Activated T-helper 17 cell treated with anti-CD3 and anti-CD28 coated beads, Interleukin-2, amount 50 U/mL, for 72 hours (primary cell): ENCODE results near the gene FKBP5. TPM values are rescaled to one million over a fixed set of nuclear protein-coding genes. Genes with fewer than 3 reads are reported as not detected.
A peak's percentile ranks its signal among the peaks of the same experiment; 100 is the strongest.
"Not testable (repeated sequence)": the region's sequence is repeated elsewhere in the genome, so short reads cannot be mapped to it uniquely, and the experiment has no call there.

Source experiments
- ATAC-seq: fragments of 150-1000 bp; cut with Tn5 transposase; replicated peaks from 2 replicates; pipeline ENCODE4 v1.10.0; 2021; ENCODE audit warnings: mild to moderate bottlenecking, moderate library complexity
- H3K27ac Mint-ChIP-seq: one replicate; pipeline ENCODE4 v1.8.0; 2022; ENCODE audit warnings: mixed read lengths
- H3K27me3 Mint-ChIP-seq: one replicate; pipeline ENCODE4 v1.8.0; 2022; ENCODE audit warnings: mixed read lengths
- H3K36me3 Mint-ChIP-seq: one replicate; pipeline ENCODE4 v1.8.0; 2022; ENCODE audit warnings: low read depth, mild to moderate bottlenecking, mixed read lengths
- H3K4me1 Mint-ChIP-seq: one replicate; pipeline ENCODE4 v1.8.0; 2022; ENCODE audit warnings: mixed read lengths
- H3K4me3 Mint-ChIP-seq: one replicate; pipeline ENCODE4 v1.8.0; 2022; ENCODE audit warnings: mild to moderate bottlenecking, mixed read lengths
- H3K9me3 Mint-ChIP-seq: one replicate; pipeline ENCODE4 v1.8.0; 2022; ENCODE audit warnings: mixed read lengths
- total RNA-seq, 2 donors: library from RNA; stranded (reverse); gene quantifications; one replicate each; pipeline ENCODE4 v1.2.3, GENCODE V29; 2022

The FKBP5 gene
- total RNA-seq, 2 donors from 2014 or later: 39.9 to 101 TPM

DNA sequence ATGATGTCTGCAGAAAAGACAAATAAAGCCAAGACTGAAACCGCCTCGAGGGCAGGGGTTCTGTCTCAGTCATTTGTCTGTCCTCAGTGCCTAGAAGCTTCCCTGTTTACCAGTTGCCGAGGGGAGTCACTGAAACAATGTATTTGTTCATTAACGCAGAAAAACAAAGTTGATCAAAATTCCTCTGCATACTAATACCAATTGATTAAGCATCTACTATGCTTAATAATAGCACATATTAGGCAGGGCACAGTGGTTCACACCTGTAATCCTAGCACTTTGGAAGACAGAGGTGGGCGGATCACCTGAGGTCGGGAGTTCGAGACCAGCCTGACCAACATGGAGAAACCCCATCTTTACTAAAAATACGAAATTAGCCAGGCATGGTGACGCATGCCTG, 1.8 kb upstream of the FKBP5 start:
- Mint-ChIP-seq H3K4me1 (peaks cover 4% of the 10 kb centered on the region), H3K27me3 (no peaks in the 10 kb centered on the region), H3K4me3 (no peak overlapping the region), H3K36me3 (no peaks in the 10 kb centered on the region), H3K27ac (no peak overlapping the region), H3K9me3 (no peaks in the 10 kb centered on the region)
- no peak for ATAC-seq

- H3K4me3 Mint-ChIP-seq, H3K9me3 Mint-ChIP-seq, H3K27ac Mint-ChIP-seq, H3K36me3 Mint-ChIP-seq, H3K27me3 Mint-ChIP-seq, H3K4me1 Mint-ChIP-seq, ATAC-seq: not testable (repeated sequence)
Measured at GRCh38 chr6:35690006-35690405, 1.3 kb upstream of the FKBP5 start.

- H3K27ac Mint-ChIP-seq: peak overlapping the region; percentile 92
- ATAC-seq: peak; percentile 66
- no peaks in the 10 kb centered on the region for H3K27me3 Mint-ChIP-seq
- H3K4me1 Mint-ChIP-seq: peaks cover 4% of the 10 kb centered on the region
- H3K4me3 Mint-ChIP-seq: peak overlapping the region; percentile 92
- no peaks in the 10 kb centered on the region for H3K9me3 Mint-ChIP-seq
- peaks cover 13% of the 10 kb centered on the region for H3K36me3 Mint-ChIP-seq
Measured at GRCh38 chr6:35687658-35688604, 784 bp downstream of the FKBP5 start.

- peaks cover 22% of the 10 kb centered on the region for H3K36me3 Mint-ChIP-seq
- H3K4me3 Mint-ChIP-seq: peak overlapping the region; percentile 92
- no peaks in the 10 kb centered on the region for H3K27me3 Mint-ChIP-seq
- peak overlapping the region; percentile 92 for H3K27ac Mint-ChIP-seq
- ATAC-seq: no peak
- H3K9me3 Mint-ChIP-seq: no peaks in the 10 kb centered on the region
- H3K4me1 Mint-ChIP-seq: peaks cover 8% of the 10 kb centered on the region
Measured at GRCh38 chr6:35686873-35687555, 1.7 kb downstream of the FKBP5 start.

GRCh38 chr6:35686436-35686835, 2.3 kb downstream of the FKBP5 start:
- Mint-ChIP-seq H3K4me1 (peaks cover 11% of the 10 kb centered on the region), H3K27me3 (no peaks in the 10 kb centered on the region), H3K27ac (peak overlapping the region; percentile 92), H3K36me3 (peaks cover 27% of the 10 kb centered on the region), H3K4me3 (peak overlapping the region; percentile 92), H3K9me3 (no peaks in the 10 kb centered on the region)
- no peak for ATAC-seq

DNA sequence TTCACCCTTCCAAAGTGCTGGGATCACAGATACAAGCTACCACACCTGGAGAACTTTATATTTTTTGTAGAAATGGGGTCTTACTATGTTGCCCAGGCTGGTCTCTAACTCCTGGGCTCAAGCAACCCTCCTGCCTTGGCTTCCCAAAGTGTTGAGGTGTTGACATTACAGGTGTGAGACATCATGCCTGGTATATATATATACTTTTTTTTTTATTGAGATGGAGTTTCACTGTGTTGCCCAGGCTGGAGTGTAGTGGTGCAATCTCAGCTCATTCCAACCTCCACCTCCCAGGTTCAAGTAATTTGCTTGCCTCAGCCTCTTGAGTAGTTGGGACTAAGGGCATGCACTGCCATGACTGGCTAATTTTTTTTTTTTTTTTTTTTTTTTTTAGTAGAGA, 5.4 kb downstream of the FKBP5 start:
- no peak for ATAC-seq
- no peaks in the 10 kb centered on the region for H3K9me3 Mint-ChIP-seq
- H3K27ac Mint-ChIP-seq: peak overlapping the region; percentile 78
- H3K27me3 Mint-ChIP-seq: no peaks in the 10 kb centered on the region
- H3K36me3 Mint-ChIP-seq: peaks cover 57% of the 10 kb centered on the region
- H3K4me1 Mint-ChIP-seq: peaks cover 24% of the 10 kb centered on the region
- H3K4me3 Mint-ChIP-seq: peak overlapping the region; percentile 56

DNA sequence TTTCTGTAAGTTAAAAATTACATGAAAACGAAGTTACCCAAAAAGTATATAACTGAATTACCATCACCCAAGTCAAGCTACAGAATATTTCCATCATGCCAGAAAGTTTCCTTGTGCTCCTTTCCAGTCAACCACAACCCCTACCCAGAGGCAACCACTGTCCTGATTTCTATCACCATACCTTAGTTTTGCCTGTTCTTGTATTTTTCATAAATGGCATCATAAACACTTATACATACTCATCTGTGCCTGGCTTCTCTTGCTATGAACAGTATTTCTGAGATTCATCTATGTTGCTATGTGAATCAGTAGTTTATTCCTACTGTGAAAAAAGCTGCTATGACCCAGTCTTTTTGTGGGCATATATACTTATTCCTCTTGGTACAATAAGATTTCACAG, 7.4 kb downstream of the FKBP5 start:
- Mint-ChIP-seq H3K9me3 (no peaks in the 10 kb centered on the region), H3K36me3 (peaks cover 64% of the 10 kb centered on the region), H3K4me1 (peaks cover 35% of the 10 kb centered on the region), H3K4me3 (peak overlapping the region; percentile 56), H3K27ac (peak overlapping the region; percentile 78), H3K27me3 (no peaks in the 10 kb centered on the region)
- peak; percentile 94 for ATAC-seq

DNA sequence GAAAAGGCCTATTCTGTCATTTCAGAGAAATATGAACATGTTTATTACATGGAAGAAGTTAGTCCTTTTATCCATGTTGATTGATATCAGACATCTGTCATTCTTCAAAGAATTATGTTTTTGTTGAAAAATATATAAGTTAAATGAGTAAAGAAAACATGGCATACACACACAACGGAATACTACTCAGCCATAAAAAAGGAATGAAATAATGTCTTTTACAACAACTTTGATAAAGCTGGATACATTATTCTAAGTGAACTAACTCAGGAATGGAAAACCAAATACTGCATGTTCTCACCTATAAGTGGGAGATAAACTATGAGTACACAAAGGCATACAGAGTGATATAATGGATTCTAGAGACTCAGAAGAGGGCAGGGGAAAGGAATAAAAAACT, 9.3 kb downstream of the FKBP5 start:
- peak overlapping the region; percentile 71 for H3K4me3 Mint-ChIP-seq
- no peak for ATAC-seq

DNA sequence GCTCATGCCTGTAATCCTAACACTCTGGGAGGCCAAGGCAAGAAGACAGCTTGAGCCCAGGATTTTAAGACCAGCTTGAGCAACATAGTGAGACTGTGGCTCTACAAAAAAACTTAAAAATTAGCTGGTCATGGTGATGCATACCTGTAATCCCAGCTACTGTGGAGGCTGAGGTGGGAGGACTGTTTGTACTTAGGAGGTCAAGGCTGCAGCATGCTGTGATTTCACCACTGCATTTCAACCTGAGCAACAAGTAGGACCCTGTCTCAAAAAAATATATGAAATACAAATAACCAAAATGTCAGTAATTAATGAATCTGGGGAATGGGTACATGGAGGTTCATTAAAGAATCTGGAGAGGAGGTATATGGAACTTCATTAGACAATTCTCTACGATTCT, 9.9 kb downstream of the FKBP5 start:
- Mint-ChIP-seq H3K27ac (peak overlapping the region; percentile 80), H3K9me3 (no peaks in the 10 kb centered on the region), H3K4me3 (peak overlapping the region; percentile 71), H3K27me3 (no peaks in the 10 kb centered on the region), H3K36me3 (peaks cover 55% of the 10 kb centered on the region), H3K4me1 (peaks cover 50% of the 10 kb centered on the region)
- ATAC-seq: no peak

More for the DNA sequence above, 9.3 kb downstream of the FKBP5 start:
- H3K36me3 Mint-ChIP-seq: peaks cover 59% of the 10 kb centered on the region
- H3K27ac Mint-ChIP-seq: peak overlapping the region; percentile 80
- no peaks in the 10 kb centered on the region for H3K9me3 Mint-ChIP-seq
- H3K4me1 Mint-ChIP-seq: peaks cover 45% of the 10 kb centered on the region
- no peaks in the 10 kb centered on the region for H3K27me3 Mint-ChIP-seq

- Mint-ChIP-seq H3K9me3 (no peaks in the 10 kb centered on the region), H3K27me3 (no peaks in the 10 kb centered on the region), H3K36me3 (peaks cover 53% of the 10 kb centered on the region), H3K27ac (peak overlapping the region; percentile 80), H3K4me1 (peaks cover 52% of the 10 kb centered on the region), H3K4me3 (peak overlapping the region; percentile 71)
- ATAC-seq: no peak
Measured at GRCh38 chr6:35678021-35678654, 10.6 kb downstream of the FKBP5 start.

DNA sequence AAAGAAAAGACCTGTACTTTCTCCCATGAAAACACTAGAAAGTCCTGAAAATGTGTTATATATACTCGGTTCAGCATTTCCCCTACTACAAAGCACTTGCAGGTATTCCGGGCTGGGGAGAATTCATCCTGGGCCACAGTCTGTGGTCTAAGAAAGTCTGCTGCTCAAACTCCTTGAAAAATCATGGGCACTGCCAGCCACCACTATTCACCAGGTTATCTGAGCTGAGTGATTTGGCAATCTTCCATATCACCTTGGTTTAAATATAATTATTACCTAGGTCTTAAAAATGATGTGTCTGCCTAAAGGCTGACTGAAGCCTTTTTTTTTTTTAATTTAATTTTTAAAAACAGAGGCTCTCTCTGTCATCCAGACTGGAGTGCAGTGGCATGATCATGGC, 11.3 kb downstream of the FKBP5 start:
- ATAC-seq: no peak
- H3K4me1 Mint-ChIP-seq: peaks cover 52% of the 10 kb centered on the region
- no peaks in the 10 kb centered on the region for H3K9me3 Mint-ChIP-seq
- H3K36me3 Mint-ChIP-seq: peaks cover 46% of the 10 kb centered on the region
- H3K4me3 Mint-ChIP-seq: peak overlapping the region; percentile 71
- H3K27me3 Mint-ChIP-seq: no peaks in the 10 kb centered on the region
- peak overlapping the region; percentile 80 for H3K27ac Mint-ChIP-seq

GRCh38 chr6:35675871-35676459, 12.8 kb downstream of the FKBP5 start:
- peaks cover 40% of the 10 kb centered on the region for H3K4me1 Mint-ChIP-seq
- H3K36me3 Mint-ChIP-seq: peaks cover 32% of the 10 kb centered on the region
- no peak for ATAC-seq
- peak overlapping the region; percentile 92 for H3K27ac Mint-ChIP-seq
- no peaks in the 10 kb centered on the region for H3K27me3 Mint-ChIP-seq
- H3K4me3 Mint-ChIP-seq: peak overlapping the region; percentile 71
- no peaks in the 10 kb centered on the region for H3K9me3 Mint-ChIP-seq

- H3K27ac Mint-ChIP-seq: peak overlapping the region; percentile 92
- ATAC-seq: no peak
- peaks cover 20% of the 10 kb centered on the region for H3K36me3 Mint-ChIP-seq
Measured at GRCh38 chr6:35674594-35674993, 14.1 kb downstream of the FKBP5 start.

GRCh38 chr6:35673755-35674154, 15.0 kb downstream of the FKBP5 start:
- peak; percentile 47 for ATAC-seq
- Mint-ChIP-seq H3K27me3 (no peaks in the 10 kb centered on the region), H3K36me3 (peaks cover 12% of the 10 kb centered on the region), H3K4me3 (peak overlapping the region; percentile 71), H3K4me1 (peaks cover 40% of the 10 kb centered on the region), H3K27ac (peak overlapping the region; percentile 92), H3K9me3 (no peaks in the 10 kb centered on the region)

More at GRCh38 chr6:35674594-35674993, 14.1 kb downstream of the FKBP5 start:
- peak overlapping the region; percentile 71 for H3K4me3 Mint-ChIP-seq
- peaks cover 37% of the 10 kb centered on the region for H3K4me1 Mint-ChIP-seq
- H3K27me3 Mint-ChIP-seq: no peaks in the 10 kb centered on the region
- no peaks in the 10 kb centered on the region for H3K9me3 Mint-ChIP-seq
